A673 (cell line): ENCODE results near the gene MILR1.

ENCODE experiments used
- EZH2 ChIP-seq: fragments of 200-600 bp; sonication (generic); IDR thresholded peaks from 2 replicates; pipeline ENCODE4 v1.6.1; 2017; ENCODE audit warnings: borderline replicate concordance, low read depth, mild to moderate bottlenecking, mixed read lengths, antibody characterized with exemption, low read length; ENCODE audit not compliant: poor library complexity, severe bottlenecking
- TF ChIP-seq, protein P1 (sequence below): fragments of 300-800, 200-600 bp; sonication (generic); conservative IDR thresholded peaks from 2 replicates; pipeline ENCODE4 v1.5.1; 2017; ENCODE audit warnings: low read depth, mild to moderate bottlenecking, antibody characterized with exemption, low read length, moderate library complexity, mixed read lengths

DNA sequence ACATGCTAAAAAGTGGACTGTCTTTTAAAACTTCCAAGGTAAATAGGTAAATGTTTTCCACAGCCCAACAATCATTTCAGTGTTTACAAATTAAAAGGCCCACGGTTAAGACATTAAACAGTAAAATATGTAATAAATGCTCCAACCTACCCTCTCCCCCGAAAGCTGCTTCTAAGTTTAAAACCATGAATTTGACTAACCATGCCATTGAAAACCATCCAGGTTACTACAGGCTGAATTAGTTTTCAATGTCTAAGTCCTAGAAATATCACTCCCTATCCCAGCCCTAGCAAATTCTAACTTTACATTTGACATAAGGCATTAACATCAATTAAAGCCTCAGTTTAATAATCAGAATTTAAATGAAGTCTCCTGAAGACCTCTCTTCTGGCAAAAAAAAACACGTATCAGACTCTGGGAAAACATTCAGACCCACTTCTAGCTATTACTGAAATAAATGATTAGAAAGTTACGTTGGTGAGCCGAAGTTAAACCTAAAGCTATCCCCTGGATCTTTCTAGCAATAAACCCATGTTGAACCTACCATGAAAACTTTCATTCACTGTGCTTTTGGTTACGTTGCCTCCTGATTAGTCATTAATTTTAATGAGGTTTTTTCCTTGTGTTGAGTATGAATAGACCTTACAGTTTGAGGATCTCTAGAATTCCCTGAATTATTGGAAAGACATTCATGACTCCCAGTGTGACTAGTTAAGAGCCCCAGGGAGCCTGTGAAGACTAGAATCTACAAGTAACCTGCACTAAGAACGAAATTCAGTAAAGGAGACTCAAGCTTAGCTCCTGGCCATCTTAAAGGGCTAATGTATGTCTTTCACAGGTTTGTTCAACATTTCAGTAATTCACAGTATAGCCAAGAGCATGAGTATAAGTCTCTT, 49.6 kb downstream of the MILR1 start:
- TF ChIP-seq EZH2, result no peak
- TF ChIP-seq, protein P1, sequence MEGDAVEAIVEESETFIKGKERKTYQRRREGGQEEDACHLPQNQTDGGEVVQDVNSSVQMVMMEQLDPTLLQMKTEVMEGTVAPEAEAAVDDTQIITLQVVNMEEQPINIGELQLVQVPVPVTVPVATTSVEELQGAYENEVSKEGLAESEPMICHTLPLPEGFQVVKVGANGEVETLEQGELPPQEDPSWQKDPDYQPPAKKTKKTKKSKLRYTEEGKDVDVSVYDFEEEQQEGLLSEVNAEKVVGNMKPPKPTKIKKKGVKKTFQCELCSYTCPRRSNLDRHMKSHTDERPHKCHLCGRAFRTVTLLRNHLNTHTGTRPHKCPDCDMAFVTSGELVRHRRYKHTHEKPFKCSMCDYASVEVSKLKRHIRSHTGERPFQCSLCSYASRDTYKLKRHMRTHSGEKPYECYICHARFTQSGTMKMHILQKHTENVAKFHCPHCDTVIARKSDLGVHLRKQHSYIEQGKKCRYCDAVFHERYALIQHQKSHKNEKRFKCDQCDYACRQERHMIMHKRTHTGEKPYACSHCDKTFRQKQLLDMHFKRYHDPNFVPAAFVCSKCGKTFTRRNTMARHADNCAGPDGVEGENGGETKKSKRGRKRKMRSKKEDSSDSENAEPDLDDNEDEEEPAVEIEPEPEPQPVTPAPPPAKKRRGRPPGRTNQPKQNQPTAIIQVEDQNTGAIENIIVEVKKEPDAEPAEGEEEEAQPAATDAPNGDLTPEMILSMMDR, result no peak
